GM19193 (cell line): Measurements from ENCODE around the gene REXO1.

Source experiments
- POLR2A ChIP-seq: IDR thresholded peaks from 4 replicates; pipeline ENCODE4 v1.6.1; 2011; ENCODE audit not compliant: insufficient read depth, insufficient read length; ENCODE audit errors: extremely low read depth

Gene REXO1

DNA sequence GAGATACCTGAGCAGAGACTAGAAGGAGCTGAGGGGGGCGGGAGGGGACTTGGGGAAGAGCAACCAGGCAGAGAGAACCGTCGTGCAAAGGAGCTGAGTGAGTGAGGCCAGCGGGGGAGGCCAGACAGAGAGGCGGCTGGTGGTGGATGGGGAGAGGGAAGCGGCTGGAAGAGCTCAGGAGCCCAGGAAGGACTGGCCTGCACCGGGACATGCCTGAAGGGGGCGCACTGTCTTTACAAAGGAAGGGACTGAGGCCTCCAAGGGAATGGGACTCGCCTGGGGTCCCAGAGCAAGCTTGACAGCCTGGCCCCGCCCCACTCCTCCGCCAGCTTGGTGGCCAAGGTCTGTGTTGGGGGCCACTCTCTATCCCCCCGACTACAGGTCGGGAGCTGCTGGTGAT, 80.0 kb downstream of the REXO1 start:
- no peak for TF ChIP-seq POLR2A

- no peak for TF ChIP-seq POLR2A
Observed at GRCh38 chr19:1767464-1767933, 80.8 kb downstream of the REXO1 start.

GRCh38 chr19:1766800-1767352, 81.4 kb downstream of the REXO1 start:
- no peak for TF ChIP-seq POLR2A

DNA sequence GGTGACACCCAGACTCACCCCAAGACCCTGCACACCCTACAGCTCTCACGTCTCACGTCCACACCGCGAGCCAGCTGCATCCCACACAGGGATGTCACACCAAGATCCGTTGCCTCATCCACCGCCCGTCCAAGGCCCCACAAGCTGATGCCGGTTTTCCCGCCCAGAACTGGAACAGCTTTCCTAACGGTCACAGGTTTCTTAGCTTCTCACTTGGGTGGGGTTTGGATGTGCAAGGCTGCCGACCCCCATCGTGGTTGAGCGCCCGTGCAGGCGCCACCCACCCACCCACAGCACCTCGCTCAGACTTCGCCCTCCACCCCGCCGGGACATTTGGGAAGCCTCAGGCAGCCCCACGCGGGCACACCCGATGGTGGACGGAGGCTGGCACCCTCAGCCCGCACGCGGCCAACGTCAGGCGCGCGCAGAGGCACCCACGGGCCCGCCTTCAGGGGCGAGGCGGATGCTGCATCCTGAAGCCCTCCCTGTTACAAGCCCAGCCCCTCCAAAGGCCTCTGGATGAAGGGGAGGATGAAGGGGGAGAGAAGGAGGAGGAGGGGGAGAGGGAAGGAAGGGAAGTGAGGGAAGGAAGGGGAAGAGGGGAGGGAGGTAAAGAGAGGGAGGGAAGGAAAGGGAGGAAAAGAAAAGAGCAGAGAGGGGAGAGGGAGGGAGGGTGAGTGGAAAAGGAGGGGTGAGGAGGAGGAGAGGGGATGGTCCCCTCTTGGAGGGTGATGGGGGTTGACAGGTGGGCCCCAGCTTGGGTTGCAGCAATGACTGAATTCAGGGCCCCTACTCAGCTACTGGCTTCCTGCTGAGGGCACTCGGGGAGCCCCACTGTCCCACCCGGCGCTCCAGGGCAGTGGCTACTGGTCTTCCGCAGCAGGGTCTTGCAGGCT, 82.1 kb downstream of the REXO1 start:
- no peak for TF ChIP-seq POLR2A
